Mesothelial cell of epicardium (in vitro differentiated cells): Measurements from ENCODE around the gene CCDC87. TPM values are rescaled to one million over a fixed set of nuclear protein-coding genes. Genes with fewer than 3 reads are reported as not detected.

Experiments
- DNase-seq, 2 experiments: peaks; one replicate each; pipeline ENCODE4 v3.0.0; 2021; ENCODE audit warnings: low spot score in 2 of 2; ENCODE audit not compliant: unreplicated experiment in 2 of 2
- H3K27ac Mint-ChIP-seq: 2 replicates; pipeline ENCODE4 v1.8.0; 2021; ENCODE audit warnings: mixed read lengths
- H3K27me3 Mint-ChIP-seq: 2 replicates; pipeline ENCODE4 v1.8.0; 2021; ENCODE audit warnings: low read depth, mixed read lengths
- H3K36me3 Mint-ChIP-seq: 2 replicates; pipeline ENCODE4 v1.8.0; 2021; ENCODE audit warnings: mixed read lengths
- H3K4me1 Mint-ChIP-seq: 2 replicates; pipeline ENCODE4 v1.8.0; 2021; ENCODE audit warnings: mixed read lengths
- H3K4me3 Mint-ChIP-seq: 2 replicates; pipeline ENCODE4 v1.8.0; 2021; ENCODE audit warnings: mild to moderate bottlenecking, moderate library complexity, mixed read lengths
- H3K9me3 Mint-ChIP-seq: 2 replicates; pipeline ENCODE4 v1.8.0; 2021; ENCODE audit warnings: mixed read lengths
- total RNA-seq: library from RNA; stranded (reverse); gene quantifications from 3 replicates; pipeline ENCODE4 v1.2.1, GENCODE V29; 2021
- TF ChIP-seq, protein P1 (sequence below): fragments of 200-600 bp; sonication (generic); IDR thresholded peaks from one replicate; pipeline ENCODE4 v1.5.0; 2021; ENCODE audit warnings: antibody characterized with exemption; ENCODE audit not compliant: unreplicated experiment

The CCDC87 gene
- total RNA-seq, 1 donor from 2014 or later = 0.25 TPM

DNA sequence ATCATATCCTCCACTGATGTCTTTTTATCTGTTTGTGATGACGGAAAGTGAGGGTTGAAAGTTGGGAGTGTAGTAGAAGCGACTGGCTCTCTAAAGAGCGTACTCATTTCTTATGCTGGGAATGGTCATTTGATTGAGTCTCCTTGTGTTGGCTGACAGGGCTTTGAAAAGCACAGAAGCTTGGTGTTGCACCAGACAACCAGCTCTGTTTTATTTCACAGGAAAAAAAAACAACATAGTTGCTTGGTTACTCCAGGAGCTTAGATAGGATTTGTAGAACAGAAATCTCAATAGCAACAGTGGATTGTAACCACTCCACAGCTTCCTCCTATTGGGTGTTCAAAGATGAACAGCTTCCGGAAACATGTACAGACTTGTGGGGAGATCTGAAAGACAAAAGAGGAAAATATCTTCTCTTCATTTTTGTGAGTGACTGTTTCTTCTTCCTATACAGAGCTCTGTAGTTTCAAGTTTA lies 26.3 kb upstream of the CCDC87 start:
- Mint-ChIP-seq H3K9me3 (no peaks in the 10 kb centered on the region), H3K27ac (peak overlapping the region; percentile 99), H3K27me3 (no peaks in the 10 kb centered on the region), H3K4me3 (peak overlapping the region; percentile 96), H3K4me1 (peaks cover 38% of the 10 kb centered on the region), H3K36me3 (peaks cover 6% of the 10 kb centered on the region)
- TF ChIP-seq, protein P1, sequence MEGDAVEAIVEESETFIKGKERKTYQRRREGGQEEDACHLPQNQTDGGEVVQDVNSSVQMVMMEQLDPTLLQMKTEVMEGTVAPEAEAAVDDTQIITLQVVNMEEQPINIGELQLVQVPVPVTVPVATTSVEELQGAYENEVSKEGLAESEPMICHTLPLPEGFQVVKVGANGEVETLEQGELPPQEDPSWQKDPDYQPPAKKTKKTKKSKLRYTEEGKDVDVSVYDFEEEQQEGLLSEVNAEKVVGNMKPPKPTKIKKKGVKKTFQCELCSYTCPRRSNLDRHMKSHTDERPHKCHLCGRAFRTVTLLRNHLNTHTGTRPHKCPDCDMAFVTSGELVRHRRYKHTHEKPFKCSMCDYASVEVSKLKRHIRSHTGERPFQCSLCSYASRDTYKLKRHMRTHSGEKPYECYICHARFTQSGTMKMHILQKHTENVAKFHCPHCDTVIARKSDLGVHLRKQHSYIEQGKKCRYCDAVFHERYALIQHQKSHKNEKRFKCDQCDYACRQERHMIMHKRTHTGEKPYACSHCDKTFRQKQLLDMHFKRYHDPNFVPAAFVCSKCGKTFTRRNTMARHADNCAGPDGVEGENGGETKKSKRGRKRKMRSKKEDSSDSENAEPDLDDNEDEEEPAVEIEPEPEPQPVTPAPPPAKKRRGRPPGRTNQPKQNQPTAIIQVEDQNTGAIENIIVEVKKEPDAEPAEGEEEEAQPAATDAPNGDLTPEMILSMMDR = no peak
- no peak for DNase-seq

DNA sequence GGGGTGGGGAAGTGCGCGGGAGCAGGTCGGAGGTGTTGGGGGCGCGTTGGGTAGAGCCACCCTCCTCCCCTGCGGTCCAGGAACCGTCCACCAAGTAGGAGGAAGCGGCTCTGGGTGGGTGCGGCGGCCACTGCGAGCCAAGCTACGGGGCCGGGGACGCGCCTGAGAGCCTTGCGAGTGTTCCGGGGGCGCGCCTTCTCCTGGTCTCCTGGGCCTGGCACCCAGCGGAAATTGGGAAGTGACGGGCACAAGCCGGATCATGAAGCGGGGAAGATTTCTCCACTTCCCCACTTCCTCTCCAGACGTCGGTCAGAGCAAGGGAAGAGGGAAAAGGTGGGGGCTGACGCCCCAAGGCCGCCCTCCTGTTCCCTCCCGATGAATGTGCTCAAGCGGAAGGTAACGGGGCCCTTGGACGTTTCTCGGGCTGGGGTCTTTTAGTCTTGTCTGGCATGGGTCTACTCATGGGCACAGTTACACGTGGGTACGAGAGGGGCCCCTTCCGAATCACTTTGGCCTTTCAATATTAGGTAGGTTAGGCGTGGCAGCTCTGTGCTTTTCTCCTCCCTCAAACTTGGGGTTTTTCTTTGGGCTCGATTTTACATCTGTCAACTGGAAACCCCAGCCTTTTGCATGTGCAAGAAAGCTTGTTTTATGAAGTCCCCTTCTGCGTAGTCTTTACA lies 24.4 kb upstream of the CCDC87 start:
- TF ChIP-seq, protein P1 = no peak
- no peaks in the 10 kb centered on the region for H3K27me3 Mint-ChIP-seq
- H3K36me3 Mint-ChIP-seq = peaks cover 4% of the 10 kb centered on the region
- peak overlapping the region; percentile 99 for H3K27ac Mint-ChIP-seq
- H3K9me3 Mint-ChIP-seq = no peaks in the 10 kb centered on the region
- peaks cover 38% of the 10 kb centered on the region for H3K4me1 Mint-ChIP-seq
- no peak for DNase-seq
- H3K4me3 Mint-ChIP-seq = peak overlapping the region; percentile 96

DNA sequence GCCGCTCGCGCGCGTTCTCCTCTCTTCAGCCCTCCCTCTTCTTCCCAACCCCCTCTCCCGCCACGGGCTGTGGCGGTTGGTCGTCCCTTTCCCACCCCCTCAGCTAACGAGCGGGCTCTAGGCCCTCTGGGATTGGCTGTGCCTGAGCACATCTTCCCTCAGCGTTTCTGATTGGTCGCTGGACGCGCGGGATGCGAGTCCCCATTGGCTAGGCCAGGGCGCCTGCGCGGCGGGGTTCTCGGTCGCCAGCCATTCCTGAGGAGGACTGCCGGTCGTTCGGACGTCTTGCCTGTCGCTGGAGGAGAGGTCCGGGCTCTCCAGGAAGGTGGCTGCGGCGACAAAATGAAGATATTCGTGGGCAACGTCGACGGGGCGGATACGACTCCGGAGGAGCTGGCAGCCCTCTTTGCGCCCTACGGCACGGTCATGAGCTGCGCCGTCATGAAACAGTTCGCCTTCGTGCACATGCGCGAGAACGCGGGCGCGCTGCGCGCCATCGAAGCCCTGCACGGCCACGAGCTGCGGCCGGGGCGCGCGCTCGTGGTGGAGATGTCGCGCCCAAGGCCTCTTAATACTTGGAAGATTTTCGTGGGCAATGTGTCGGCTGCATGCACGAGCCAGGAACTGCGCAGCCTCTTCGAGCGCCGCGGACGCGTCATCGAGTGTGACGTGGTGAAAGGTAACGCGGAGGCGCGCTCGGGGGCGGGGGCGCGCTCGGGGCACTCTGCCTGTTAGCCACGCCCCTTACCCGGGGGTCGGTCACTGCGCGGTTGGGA lies 23.7 kb upstream of the CCDC87 start, which contains the start of gene RBM14:
TSS of gene RBM14 (plus strand) at position 252 of the 776 bp plus-strand sequence. CDS start at position 343, 91 bp downstream.
- Mint-ChIP-seq H3K4me1 (peaks cover 36% of the 10 kb centered on the region), H3K27me3 (no peaks in the 10 kb centered on the region), H3K9me3 (no peaks in the 10 kb centered on the region), H3K36me3 (peaks cover 4% of the 10 kb centered on the region), H3K4me3 (peak within 1 kb of the TSS; percentile 96), H3K27ac (peak within 1 kb of the TSS; percentile 99)
- peak; percentile 98 for DNase-seq
- TF ChIP-seq, protein P1 = no peak

DNA sequence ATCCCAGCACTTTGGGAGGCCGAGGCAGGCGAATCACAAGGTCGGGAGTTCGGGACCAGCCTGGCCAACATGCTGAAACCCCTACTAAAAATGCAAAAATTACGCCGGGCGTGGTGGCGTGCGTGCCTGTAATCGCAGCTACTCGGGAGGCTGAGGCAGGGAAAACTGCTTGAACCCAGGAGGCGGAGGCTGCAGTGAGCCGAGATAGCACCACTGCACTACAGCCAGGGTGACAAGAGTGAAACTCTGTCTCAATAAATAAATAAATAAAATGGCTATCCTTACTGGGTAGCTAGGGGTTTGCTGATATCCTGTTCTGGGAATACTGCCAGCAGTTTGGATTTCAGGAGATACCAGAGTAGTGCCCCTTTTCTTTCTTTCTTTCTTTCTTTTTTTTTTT lies 21.2 kb upstream of the CCDC87 start:
- no peak overlapping the region for H3K27ac Mint-ChIP-seq
- H3K36me3 Mint-ChIP-seq = peaks cover 6% of the 10 kb centered on the region
- TF ChIP-seq, protein P1 = no peak
- no peak for DNase-seq
- no peaks in the 10 kb centered on the region for H3K9me3 Mint-ChIP-seq
- H3K4me3 Mint-ChIP-seq = no peak overlapping the region
- H3K27me3 Mint-ChIP-seq = no peaks in the 10 kb centered on the region
- peaks cover 26% of the 10 kb centered on the region for H3K4me1 Mint-ChIP-seq

DNA sequence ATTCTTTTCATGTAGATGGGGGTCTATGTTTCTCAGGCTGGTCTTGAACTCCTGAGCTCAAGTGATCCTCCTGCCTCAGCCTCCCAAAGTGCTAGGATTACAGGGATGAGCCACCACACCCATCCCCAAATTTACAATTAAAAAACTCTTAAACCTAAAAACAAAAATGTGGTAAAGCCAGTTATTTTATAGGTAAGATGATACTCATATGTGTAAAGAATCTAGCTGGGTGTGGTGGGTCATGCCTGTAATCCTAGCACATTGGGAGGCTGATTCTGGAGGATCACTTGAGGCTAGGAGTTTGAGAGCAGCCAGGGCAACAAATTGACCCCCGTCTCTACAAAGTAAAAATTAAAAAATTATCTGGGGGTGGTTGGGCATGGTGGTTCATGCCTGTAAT lies 19.6 kb upstream of the CCDC87 start:
- H3K36me3 Mint-ChIP-seq = peaks cover 3% of the 10 kb centered on the region
- no peak overlapping the region for H3K27ac Mint-ChIP-seq
- DNase-seq = no peak
- H3K27me3 Mint-ChIP-seq = no peaks in the 10 kb centered on the region
- TF ChIP-seq, protein P1 = no peak
- no peak overlapping the region for H3K4me3 Mint-ChIP-seq
- peaks cover 10% of the 10 kb centered on the region for H3K4me1 Mint-ChIP-seq
- H3K9me3 Mint-ChIP-seq = no peaks in the 10 kb centered on the region
